Stimulated activated CD4-positive, alpha-beta T cell treated with anti-CD3 and anti-CD28 coated beads, Interleukin-1b, Interleukin-23, amount 100 ng/mL, for 48 hours (primary cell): ENCODE results near the gene XPNPEP2.

Experiments
- DNase-seq: peaks from one replicate; pipeline ENCODE4 v3.0.0-alpha.2; 2020

XPNPEP2 gene

DNA sequence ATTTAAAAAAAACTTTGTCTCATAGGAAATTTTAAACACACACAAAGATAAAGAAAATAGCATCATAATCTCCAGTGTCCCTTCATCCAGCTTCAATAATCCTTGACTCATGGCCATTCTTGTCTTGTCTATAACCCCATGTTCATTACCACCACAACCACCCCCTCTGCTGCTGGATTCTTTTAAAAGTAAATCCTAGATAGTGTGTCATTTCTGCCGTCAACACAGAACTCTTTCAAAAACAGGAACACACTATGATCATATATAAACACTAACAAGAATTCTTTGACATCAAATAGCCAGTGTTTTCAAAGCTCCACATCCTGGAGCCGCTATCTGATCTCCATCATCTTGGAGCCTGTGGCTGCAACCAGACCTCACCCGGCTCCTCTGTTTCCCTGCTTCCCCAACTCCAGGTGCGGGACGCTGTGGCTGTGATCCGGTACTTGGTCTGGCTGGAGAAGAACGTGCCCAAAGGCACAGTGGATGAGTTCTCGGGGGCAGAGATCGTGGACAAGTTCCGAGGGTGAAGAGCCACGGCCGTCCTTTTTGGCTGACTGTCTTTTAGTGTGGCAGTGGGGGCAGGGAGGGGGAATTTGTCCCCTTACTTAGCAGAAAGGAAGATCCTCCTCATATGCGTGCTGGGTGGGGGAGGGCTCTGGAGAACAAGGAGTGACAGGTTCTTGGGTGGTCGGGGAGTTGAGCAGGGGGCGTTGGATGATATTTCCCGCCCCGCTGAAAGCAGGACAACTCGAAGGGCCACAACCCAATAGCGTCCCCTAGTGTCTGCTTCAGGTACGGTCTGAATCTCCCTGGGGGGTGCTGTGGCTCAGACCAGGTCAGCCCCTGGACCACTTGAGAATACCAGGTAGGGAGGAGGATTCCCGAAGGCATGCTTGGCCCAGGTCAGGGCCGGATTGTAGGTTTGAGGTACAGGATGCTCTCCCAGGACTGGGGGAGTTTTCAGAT lies 15.6 kb downstream of the XPNPEP2 start:
- no peak for DNase-seq

DNA sequence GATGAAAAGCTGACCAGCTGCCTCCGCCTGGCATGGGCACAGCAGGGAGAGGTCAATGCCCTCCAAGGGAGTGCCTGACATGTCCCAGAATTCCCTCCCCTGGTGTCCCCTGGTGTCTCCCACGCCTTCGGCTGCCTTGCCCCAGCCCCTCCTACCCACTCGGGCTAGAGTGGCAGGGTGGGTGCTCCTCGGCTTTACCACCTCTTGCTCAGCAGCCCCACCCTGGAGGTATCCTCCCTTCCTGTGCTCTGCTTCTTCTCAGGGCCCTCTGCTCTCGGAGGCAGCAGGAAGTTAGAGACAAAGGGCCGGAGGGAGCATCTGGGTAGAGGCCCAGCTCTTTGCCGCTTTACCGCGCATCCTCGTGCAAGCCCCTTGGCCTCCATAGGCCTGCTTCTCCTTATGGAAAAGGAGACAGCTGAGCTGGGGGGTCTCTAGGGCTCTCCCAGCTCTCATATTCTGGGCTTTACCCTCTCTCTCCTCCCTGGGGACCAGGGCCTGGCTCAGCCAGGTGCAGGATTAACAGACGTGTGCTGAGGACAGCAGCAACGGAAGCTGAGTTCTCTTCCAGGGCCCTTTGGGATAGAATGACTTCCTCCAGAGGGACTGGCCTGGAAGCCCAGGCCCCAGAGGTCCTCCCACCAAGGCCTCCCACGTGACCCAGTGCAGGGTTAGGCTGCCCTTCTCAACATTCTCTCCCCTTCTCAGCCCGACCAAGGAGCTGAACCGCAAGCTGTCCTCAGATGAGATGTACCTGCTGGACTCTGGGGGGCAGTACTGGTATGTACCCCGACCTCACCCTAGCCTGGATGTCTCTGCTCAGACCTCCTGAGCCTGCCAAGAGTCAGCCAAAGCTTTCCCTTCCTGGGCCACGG lies 17.2 kb downstream of the XPNPEP2 start:
- DNase-seq = peak; percentile 23

DNA sequence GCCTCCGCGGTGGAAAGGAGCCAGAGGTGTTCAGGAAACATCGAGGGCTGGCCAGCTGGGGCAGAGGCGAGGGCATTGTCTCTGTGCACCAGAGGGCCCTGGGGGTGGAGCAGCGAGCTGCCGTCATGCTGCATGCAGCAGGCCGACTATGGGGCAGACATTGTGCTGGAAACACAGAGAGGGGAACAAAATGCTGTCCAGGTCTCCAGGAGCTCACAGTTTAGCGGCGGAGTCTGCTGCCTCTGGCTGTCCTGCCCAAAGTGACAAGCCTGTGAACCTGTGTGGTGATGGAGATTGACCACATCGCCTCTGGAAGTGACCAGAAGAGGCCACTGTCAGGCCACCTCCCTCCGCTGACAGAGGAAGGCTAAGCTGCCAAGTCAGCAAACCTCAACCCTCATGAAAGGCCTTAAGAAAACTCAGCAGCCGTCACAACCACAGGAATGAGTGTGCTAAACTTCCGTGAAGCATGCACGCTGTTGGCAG lies 20.8 kb downstream of the XPNPEP2 start:
- DNase-seq = peak; percentile 65

DNA sequence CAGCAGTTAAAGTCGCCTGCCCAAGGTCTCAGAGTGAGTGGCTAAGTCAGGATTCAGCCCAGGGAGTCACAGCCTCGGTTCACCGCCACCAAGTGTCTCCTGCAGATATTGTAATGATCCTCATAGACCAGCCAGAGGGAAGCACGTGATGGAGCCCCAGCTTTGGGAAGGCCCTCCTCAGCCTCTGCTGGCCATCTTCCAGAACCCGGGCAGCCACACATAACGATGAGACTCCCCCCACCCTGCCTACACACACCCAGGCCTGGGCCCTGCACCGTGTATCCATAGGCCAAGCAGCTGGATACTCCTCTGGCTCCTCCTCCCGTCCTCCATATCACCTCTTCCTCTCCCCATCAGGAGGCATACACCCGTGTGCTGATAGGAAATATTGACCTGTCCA lies 21.4 kb downstream of the XPNPEP2 start:
- DNase-seq = no peak

DNA sequence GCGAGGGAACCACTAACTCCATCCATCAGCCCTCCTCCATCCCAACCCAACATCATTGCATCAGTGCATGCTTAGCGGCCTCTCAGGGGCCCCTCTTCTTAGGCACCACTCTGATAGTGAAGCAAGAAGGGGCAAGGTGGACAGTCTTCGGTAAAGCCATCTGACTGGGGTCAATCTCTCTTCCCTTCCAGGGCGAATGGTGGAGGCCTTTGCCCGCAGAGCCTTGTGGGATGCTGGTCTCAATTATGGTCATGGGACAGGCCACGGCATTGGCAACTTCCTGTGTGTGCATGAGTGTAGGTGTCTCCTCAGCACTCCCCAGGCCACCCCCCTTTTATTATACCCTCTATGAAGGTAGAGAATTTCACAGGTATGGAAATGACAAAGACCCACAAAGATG lies 22.2 kb downstream of the XPNPEP2 start:
- DNase-seq = no peak

DNA sequence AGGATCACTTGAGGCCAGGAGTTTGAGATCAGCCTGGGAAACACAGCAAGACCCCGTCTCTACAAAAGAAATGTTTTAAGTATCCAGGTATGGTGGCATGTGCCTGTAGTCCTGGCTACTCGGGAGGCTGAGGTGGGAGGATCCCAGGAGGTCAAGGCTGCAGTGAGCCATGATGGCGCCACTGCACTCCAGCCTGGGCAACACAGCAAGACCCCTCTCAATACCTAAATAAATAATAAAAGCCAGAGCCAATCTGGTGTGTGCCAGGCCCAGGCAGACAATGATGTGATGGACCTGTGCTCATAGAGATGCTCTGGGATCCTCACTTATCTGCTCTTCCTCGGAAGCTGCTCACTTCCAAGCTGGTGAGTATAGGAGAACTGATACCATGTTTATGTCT lies 22.8 kb downstream of the XPNPEP2 start:
- no peak for DNase-seq

DNA sequence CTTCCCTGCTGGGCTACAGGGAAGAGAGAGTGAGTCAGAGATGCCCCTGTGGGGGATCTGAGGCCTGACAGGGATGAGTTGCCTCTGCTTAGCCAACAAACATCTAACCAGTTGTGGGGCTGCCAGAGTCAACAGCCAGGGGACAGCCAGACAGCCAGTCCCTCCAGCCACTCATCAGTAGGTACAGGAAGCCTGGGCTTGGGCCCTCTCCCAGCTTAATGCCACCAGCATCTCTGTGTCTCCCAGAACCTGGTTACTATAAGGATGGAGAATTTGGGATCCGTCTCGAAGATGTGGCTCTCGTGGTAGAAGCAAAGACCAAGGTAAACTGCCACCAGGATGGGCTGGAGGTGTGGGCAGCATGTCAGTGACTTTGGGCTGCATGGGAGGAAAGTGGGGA lies 23.7 kb downstream of the XPNPEP2 start:
- DNase-seq = no peak

DNA sequence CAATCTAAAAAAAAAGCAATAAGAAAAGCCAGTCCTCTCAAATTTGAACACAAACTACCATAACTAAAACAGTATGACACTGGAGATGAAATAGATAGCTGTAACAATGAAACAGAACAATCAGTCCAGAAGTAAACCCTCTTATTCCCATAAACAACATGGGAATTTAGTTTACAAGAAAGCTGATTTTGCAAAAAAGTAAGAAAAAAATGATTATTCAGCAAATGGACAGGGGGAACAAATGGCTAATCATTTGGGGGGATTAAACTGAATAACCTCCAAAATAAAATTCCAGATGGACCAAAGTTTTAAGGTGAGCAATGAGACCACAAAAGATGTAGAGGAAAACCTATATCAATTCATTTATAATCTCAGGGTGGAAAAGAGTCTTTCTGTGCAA lies 24.9 kb downstream of the XPNPEP2 start:
- no peak for DNase-seq

DNA sequence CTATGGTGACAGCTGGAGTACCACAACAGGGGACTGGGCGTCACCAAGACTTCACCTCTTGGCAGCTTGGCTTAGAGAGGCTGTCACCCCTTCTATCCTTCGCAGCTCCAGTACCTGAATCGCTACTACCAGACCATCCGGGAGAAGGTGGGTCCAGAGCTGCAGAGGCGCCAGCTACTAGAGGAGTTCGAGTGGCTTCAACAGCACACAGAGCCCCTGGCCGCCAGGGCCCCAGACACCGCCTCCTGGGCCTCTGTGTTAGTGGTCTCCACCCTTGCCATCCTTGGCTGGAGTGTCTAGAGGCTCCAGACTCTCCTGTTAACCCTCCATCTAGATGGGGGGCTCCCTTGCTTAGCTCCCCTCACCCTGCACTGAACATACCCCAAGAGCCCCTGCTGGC lies 29.4 kb downstream of the XPNPEP2 start:
- DNase-seq = no peak

DNA sequence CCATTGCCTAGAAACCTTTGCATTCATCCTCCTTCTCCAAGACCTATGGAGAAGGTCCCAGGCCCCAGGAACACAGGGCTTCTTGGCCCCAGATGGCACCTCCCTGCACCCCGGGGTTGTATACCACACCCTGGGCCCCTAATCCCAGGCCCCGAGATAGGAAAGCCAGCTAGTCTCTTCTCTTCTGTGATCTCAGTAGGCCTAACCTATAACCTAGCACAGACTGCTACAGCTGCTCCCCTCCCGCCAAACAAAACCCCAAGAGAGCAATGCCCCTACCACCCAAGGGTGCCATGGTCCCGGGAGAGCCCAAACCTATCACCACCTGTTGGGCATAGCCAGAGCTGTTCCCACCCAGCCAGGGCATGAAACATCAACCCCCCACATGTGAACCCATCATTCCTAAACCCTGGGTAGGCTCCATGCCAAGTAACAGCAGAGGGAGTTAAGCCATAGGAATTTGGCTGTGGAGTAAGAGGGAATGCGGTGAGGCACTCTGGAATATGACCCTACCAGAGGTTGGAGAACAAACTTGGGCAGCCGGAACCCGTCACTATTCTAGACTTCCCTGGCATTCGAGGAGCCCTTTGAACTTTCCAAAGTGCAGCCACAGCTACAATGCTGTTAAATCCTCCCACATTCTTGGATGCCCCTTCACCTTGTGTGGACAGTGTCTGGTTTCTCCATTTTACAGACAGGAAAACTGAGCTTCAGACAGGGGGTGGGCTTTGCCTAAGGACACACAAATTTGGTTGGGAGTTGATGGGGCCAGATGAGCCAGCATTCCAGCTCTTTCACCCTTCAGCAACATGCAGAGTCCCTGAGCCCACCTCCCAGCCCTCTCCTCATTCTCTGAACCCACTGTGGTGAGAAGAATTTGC lies 30.0 kb downstream of the XPNPEP2 start:
- DNase-seq = no peak

DNA sequence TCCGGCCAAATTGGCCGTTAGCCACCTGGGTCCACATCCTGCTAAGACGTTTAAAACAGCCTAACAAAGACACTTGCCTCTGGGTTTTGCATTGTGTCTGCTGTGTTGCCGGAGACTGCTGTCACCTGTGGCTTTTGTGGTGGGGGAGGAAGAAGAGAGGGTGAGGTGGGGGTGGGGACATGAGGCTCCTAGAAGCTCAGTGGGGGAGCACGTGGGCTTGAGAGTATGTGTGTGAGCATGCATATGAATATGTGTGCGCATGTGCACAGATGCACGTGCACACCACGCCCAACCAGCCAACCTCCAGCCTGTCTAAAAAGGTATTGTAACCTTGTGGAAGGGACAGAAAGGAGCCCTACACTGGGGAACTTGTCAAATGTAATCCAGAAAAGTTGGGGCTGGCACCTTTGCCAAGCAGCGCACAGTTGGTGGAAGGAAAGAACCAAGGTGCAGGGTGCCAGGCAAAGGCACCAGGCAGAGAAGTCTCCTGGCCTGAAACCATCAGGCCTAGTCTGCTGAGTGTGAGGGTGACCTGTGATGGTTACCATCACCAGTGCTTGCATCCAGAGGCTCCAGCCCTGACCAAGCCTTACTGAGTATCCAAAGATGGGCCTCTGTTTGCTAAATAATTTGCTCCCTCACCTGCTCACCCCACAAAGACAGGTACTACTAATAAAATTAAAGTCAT lies 30.8 kb downstream of the XPNPEP2 start:
- peak; percentile 74 for DNase-seq

DNA sequence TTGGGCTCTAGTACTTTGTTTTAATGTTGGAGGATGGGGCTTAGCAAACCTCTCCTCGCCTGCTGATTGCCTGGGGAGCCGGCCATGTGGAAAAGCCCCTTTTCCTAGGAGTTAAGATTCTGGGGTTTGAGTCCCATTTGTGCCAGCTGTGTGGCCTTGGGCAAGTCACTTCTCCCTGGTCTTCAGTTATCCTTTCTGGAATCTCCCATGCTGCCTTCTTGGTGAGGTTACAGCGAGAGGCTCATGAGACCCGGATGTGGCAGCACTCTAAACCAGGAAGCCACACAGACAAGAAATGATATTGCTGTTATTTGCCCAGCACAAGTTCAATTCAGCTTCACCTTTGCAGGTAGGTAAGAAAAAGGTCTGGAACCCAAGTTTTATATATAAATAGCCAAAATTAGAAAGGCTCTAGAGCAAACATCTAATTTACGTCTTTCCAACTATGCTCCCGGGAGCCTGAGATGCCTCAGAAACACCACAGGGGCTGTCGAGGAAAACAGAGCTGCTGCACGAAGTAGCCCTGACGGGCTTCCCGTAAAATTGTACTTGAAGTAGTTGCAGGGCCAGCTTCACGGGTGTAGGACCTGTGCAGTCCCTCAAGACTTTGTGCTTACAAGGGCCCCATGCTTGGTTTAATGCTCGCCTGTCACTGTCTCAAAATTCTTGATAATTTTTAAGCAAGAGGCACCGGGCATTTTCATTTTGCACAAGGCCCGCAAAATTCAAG lies 32.7 kb downstream of the XPNPEP2 start:
- DNase-seq = peak; percentile 27

DNA sequence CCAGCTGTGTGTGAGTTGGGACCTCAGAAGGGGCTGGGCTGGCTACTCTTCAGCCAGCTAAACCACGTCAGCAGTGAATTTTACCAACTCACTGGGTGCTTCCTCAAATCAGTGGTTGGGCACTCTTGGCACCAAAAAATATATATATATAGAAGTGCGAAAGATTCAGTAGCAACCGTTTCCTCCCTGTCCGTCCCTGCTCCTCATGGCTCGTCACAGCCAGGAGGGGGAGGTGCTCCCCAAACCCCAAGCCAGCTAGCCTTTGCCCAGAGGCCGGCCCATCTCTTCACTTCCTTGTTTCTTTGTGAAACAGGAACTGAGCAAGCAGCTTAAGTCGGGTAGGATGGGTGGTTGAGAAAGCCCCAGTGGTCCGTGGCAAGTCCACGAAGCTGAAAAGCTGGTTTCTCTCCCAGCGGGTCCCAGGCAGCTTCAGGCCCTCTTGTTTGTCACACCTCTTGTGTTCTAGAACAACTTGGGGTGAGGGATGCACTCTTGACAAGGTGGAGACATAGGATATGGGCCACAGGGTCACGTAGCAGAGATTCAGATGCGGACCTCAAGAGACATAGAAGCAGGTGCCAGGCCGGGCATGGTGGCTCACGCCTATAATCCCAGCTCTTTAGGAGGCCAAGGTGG lies 34.1 kb downstream of the XPNPEP2 start:
- peak; percentile 25 for DNase-seq

DNA sequence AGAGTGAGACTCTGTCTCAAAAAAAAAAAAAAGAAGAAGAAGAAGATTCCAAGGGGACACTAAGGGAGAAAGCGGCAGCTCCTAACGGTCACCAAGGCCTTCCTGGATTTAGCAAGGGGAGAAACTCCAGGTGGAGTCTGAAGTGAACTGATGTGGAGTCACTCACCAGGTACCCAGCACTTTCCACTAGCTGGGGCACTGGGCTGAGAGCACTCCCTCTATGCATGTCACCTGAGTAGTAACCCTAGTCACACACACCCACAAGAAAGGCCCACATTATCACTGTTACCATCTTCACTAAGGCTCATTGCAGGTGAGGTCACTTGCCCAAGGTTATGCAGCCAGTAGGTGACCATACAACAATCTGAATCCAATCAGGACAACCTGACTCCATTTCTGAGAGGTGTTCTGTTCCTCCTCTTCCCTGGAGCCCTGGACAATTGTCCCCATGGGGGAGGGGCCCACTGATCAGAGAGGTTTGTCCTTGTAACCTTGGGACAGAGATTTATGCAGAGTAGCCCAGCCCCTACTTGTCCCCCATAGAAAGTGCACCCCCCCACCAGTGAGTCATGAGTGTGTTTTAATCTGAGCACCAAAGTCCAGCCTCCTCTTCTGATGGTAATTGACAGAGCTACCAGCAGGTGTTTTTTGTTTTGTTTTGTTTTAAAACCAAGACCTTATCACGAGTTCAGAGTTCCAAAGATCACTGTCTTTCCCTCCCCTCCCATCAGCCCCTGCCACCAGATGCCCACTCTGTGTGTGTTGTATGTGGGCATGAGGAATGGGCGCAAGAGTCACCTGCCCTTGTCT lies 35.1 kb downstream of the XPNPEP2 start:
- no peak for DNase-seq

DNA sequence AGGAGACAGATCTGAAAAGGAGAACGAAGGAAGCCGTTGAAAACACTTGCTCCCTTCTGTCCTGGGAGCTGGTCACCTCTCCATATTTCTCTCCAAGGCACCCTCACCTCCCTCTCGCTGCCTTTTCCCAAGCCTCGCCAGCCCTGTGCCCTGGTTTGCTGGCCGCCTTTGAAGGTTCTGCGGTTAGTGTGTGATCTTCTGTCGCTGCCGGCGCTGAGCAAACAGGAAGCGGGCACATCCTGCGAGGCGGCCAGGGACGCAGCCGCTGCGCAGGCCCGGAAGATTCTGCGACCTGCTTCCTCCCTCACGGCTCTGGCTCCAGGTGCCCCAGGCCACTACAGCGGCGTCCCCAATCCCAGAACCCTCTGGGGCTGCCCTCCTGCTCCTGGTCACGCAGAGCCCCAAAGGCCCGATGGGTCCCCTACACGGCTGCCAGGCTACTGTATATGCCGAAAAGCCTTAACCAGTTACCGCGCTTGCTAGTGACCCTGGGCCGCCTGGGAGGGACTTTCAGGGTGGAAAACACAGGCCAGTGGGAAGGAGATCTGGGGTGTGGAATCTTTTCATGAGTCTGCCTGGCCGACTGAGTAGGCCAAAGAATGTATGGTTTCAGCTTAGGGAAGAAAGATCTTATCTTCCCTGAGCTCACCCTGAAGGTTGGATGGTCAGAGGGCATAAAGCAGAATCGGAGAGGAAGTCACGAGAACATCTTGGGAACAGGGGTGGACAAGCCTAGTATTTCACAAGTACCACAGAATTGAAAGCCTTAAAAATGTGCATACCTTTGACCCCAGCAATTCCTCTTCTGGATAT lies 38.6 kb downstream of the XPNPEP2 start:
- DNase-seq = peak; percentile 71

DNA sequence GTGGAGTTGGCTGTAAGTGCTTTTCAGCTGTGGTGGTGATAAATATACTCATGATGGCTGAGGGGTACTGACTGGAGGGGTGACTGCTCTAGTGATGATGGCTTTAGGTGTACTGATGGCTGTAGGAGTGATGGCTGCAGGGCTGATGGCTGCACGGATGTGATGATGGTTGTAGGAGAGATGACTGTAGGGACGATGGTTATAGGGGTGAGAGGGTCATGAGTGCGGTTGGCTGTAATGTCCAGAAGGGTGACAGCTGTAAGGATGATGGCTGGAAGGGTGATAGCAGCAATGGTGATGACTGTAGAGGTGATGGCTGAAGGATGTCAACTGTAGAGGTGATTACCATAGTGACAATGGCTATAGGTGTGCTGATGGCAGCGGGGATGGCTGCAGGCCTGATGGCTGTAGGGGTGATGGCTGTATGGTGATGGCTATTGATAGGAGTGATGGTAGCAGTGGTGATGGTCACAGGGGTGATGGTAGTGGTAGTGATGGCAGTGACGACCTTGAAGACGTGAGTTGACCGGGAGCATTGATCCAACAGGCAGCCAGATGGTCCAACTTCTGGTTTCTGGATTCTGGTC lies 40.4 kb downstream of the XPNPEP2 start:
- DNase-seq = no peak

DNA sequence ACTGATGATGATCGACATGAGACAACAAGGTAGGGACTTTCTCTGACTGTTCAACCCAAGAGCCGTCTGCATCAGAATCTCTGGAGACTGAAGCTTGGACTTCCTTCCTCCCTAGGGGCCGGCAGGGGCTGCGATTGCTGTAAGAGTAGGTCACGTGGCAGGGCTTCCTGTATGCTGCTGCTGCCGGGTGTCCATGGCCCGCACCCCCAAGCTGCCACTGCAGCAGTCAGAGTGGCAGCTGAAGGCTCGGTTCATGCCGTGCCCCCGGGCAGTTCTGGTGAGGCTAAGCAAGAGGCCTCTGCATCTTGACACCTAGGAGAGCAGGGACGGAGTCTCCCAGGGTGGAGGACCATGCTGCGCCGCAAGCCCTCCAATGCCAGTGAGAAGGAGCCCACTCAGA lies 41.0 kb downstream of the XPNPEP2 start, which contains the start of gene SASH3:
SASH3 (plus strand) TSS at position 203 of the 400 bp plus-strand sequence; CDS start at position 352, 149 bp downstream.
- DNase-seq = peak; percentile 68

DNA sequence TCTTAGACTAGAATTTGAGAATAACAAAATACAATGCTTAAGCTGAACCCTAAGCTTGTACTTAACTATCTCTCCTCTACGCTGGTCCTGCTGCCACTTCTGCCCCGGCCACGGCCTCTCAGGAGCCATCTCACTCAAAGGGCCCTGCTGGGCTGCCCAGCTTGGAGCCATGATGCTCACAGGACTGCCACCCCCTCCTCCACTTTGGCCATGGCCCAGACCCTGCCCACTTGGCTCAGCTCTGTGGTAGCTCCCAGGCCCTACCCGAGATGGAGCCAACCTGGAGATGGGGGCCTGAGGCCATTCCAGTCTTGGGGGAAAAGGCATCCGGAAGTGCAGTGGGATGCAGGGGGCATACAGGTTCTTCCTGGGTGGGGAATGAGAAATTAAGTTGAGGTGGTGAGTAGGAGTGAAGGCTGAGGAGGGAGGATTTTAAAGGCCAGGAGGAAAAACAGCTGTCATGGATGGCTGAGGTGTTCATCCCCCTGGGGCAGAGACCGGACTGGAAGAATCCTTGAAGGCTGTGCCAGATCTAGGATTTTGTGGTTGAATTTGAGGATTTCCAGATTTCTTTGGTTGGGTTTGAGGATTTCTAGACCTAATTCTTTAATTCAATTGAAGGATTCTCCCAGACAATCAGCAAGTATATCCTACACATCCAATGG lies 41.8 kb downstream of the XPNPEP2 start:
- DNase-seq = no peak
